Hepatic stellate cell (primary cell): ENCODE measurements around the gene AGA.

Experiments
- DNase-seq: peaks from one replicate; pipeline ENCODE4 v3.0.0; 2011; ENCODE audit warnings: low spot score

The AGA gene

GRCh38 chr4:177446586-177446985 lies 4.3 kb upstream of the AGA start:
- no peak for DNase-seq

- DNase-seq, result no peak
Observed at GRCh38 chr4:177444911-177445736, 2.9 kb upstream of the AGA start.

GRCh38 chr4:177441061-177441802 lies 1.0 kb downstream of the AGA start:
- DNase-seq, result no peak

- DNase-seq, result no peak
Observed at GRCh38 chr4:177436456-177436855, 5.8 kb downstream of the AGA start.

GRCh38 chr4:177434667-177435066 lies 7.6 kb downstream of the AGA start:
- no peak for DNase-seq

- no peak for DNase-seq
Observed at GRCh38 chr4:177427192-177427591, 15.0 kb downstream of the AGA start.

- DNase-seq, result no peak
Observed at GRCh38 chr4:177419434-177419833, 22.8 kb downstream of the AGA start.

- DNase-seq, result no peak
Observed at GRCh38 chr4:177413656-177414055, 28.6 kb downstream of the AGA start.

- DNase-seq, result no peak
Observed at GRCh38 chr4:177413076-177413475, 29.2 kb downstream of the AGA start.

- DNase-seq, result no peak
Observed at GRCh38 chr4:177411996-177412395, 30.2 kb downstream of the AGA start.

- no peak for DNase-seq
Observed at GRCh38 chr4:177410566-177410965, 31.7 kb downstream of the AGA start.

GRCh38 chr4:177408023-177408422 lies 34.2 kb downstream of the AGA start:
- DNase-seq, result no peak

GRCh38 chr4:177405508-177405907 lies 36.7 kb downstream of the AGA start:
- no peak for DNase-seq

- DNase-seq, result no peak
Observed at GRCh38 chr4:177404986-177405385, 37.3 kb downstream of the AGA start.

- no peak for DNase-seq
Observed at GRCh38 chr4:177404342-177404741, 37.9 kb downstream of the AGA start.

- DNase-seq, result no peak
Observed at GRCh38 chr4:177403746-177404145, 38.5 kb downstream of the AGA start.

GRCh38 chr4:177401658-177402273 lies 40.5 kb downstream of the AGA start:
- DNase-seq, result no peak

- DNase-seq, result no peak
Observed at GRCh38 chr4:177400030-177400429, 42.2 kb downstream of the AGA start.

GRCh38 chr4:177396352-177396751 lies 45.9 kb downstream of the AGA start:
- no peak for DNase-seq

- DNase-seq, result no peak
Observed at GRCh38 chr4:177393236-177393635, 49.0 kb downstream of the AGA start.

GRCh38 chr4:177391953-177392352 lies 50.3 kb downstream of the AGA start:
- DNase-seq, result no peak

- DNase-seq, result no peak
Observed at GRCh38 chr4:177391287-177391686, 51.0 kb downstream of the AGA start.

- no peak for DNase-seq
Observed at GRCh38 chr4:177386278-177386815, 55.9 kb downstream of the AGA start.
